Stimulated activated CD8-positive, alpha-beta memory T cell treated with anti-CD3 and anti-CD28 coated beads, Interleukin-4, amount 100 ng/mL, for 1 hour (primary cell): ENCODE results near the gene CSF2RB.
"Not testable (repeated sequence)": the region's sequence is repeated elsewhere in the genome, so short reads cannot be mapped to it uniquely, and the experiment has no call there.

Experiments
- DNase-seq, 2 donors: peaks; one replicate each; pipeline ENCODE4 v3.0.0-alpha.2; 2020; ENCODE audit warnings: low read depth in 2 of 2, low spot score in 1 of 2

CSF2RB gene

DNA sequence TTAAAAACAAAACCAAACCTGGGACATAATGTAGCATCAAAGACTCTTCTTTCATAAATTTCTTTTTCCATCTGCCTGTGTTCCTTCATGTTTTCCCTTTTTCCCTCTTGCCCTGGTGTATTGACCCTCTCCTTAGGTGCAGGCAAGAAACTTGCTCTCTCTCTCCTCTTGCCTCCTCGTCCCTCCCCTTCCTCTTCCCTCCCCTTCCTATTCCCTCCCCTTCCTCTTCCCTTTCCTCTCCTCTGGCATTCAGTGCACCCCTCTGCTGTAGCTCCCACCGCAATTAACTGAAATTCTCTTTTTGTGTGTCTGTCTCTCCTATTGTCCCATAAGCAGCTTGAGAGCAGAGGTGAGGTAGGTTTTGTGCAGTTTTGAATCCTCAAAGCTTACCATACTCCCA, 49.9 kb downstream of the CSF2RB start:
- DNase-seq, result no peak

GRCh38 chr22:36964106-36964505, 50.7 kb downstream of the CSF2RB start:
- DNase-seq, result no peak

DNA sequence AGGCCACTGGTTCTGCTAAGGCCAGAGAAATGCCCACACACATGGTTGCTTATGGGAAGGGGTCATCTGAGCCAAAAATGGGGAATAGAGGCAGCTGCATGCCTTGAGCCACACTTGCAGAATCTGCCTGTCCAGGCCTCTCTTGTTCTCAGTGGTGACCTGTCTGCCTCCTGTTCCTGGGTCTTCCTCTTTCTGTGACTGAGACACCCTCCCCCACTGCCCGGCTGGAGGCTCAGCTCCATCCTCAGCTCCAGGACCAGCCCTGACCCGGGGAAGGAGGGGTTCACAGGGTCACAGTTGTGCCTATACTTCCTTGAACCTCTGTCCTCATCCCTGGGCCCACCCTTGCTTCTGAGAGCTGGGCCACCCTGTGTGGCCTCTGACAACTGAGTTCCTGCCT, 52.3 kb downstream of the CSF2RB start:
- DNase-seq, result no peak

DNA sequence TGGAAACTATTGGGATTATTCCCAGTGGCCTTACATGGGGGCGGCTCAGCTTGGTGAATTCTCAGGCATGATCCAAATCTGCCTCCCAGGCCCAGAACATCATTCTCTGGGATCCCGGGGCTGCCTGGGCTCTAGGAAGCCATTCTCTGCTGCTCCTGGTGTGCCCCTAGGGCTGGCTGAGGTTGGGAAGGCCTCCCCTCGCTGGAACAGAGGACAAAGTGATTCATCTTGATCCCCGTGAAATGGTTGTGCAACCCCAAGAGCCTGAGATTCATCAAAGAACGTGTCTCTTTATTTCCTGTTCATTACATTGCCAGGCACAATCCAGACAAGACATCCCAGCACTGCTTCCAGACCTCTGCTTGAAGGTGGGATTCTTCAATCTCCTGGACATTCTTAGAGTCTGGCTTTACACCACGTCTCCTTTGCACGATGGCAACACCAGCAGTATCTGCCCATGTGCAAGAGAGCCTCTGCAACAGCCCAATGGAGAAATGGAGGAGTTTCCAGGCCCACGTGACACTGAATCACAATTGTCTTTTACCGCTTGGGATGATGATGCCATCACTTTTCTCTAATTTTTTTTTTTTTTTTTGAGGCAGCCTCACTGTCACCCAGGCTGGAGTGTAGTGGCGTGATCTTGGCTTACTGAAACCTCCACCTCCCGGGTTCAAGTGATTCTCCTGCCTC, 53.6 kb downstream of the CSF2RB start:
- no peak for DNase-seq

DNA sequence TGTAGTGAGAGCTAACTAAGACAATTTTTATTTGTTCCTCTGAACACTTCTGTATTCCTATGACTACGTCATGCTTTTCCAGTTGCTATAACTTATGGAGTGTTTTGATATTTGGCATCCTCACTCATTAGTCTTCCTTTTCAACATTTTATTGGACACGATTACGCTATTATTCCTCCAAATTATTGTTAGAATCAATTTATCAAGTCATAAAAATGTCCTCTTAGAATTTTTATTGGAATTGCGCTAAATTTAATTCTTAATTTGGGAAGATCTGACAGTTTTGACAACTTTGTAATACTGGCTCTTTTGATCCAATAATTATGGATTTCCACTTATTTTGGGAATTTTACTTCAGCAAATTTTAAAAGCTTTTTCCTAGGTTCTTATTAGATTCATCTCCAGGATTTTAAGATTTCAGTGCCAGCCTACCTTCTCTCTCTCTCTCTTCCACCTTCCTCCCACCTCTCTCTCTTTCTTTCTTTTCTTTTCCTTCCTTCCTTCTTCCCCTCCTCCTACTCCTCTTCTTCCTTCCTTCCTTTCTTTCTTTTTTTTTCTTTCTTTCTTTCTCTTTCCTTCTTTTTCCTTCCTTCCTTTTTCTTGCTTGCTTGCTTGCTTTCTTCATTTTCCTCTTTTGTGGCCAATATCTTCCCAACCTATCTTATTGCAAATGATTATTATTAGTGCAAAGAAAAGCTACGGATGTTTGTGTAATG, 55.0 kb downstream of the CSF2RB start:
- no peak for DNase-seq

GRCh38 chr22:36971341-36972125, 58.1 kb downstream of the CSF2RB start:
- no peak for DNase-seq

DNA sequence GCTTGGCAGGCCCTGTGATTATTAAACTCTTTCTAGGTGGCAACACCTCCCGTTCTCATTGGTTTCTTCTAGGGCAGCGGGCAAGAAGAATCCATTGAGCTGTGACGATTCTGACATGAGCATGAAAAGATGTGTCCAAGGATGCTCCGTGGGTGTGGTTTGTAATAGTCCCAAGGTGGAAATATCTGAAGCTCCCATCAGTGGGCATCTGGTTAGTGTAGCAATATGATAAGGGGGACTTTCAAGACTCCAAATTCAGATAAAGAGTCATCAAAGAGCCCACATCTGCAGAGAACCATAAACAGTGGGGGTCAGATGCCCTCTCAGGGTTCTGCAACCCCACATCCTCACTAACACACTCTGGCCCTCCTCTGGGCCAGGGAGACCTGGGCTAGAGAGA, 63.2 kb downstream of the CSF2RB start:
- no peak for DNase-seq

DNA sequence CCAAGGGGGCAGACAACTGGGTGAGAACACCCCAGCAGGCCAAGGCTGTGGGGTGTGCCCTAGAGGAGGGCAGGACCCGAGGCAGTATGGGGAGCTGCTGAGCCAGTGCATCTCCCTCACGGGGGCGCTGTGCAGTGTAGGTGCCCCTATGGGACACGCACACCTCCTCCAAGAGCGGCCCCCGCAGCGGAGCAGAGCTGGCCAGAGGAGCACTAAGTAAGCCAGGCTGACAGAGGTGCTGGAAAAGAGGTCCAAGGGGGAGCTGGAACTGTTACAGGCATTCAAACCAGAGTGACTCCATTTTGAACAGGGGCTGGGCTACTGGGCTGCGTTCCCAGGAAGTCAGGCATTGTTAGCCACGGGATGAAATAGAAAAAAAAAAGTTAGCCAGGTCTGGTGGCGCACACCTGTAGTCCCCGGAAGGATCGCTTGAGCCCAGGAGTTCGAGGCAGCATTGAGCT, 64.0 kb downstream of the CSF2RB start:
- peak; percentile 47 to 75 for DNase-seq

DNA sequence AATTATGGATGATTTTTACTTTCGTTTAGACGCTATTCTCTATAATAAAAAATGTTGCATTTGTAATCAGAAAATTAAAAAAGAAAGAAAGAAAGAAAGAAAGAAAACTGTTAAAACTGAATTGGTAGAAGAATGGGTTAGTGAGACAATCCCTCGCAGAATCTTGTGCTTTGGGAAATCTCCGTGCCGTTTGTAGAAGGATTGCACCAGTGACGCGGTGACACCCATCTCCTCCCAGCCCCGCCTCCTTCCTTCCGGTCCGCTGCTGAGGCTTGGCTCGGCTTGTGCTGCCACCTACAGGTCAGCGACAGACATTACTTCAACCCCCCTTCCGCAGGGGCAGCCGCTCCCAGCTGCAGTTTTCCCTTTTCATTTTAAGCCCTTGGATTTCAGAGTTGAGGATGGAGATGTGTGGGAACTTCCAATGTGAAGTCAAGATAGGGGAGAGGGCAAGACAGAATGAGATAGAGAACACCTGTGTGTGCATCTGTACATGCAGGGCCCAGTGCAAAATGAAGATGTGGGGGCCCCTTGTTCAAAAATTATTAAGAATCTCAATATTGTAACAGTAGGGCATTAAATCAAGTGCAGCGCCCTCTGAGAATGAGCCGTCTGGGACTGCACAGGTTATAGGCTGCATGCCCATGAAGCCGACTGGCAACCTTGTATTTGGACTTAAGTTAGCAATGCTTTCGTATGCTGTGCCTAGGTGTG, 64.7 kb downstream of the CSF2RB start:
- DNase-seq, result peak; percentile 85

DNA sequence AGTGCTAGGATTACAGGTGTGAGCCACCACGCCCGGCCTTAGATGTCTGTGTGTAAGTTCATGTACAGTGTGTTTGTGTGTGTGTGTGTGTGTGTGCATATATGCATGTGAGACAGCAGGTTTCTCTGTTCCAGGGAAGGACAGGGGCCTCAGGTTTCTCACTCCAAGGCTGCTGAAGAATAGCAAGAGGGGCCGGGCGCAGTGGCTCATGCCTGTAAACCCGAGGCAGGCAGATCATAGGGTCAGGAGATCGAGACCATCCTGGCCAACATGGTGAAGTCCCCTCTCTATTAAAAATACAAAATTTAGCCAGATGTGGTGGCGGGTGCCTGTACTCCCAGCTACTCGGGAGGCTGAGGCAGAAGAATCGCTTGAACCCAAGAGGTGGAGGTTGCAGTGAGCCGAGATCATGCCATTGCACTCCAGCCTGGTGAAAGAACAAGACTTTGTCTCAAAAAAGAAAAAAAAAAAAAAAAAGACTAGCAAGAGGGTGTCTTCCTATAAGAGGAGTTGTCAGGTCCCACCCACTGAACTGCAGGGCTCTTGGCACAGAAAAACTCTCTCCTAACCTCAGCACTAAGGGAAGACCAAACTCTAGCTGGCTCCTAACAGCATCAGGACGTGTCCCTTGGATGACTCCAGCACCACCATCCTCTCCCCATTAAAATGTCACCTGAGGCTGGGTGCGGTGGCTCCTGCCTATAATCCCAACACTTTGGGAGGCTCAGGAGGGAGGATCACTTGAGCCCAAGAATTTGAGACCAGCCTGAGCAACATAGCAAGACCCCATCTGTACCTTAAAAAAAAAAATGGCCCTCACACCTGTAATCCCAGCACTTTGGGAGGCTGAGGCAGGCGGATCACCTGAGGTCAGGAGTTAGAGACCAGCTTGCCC, 65.8 kb downstream of the CSF2RB start:
- no peak for DNase-seq

- no peak for DNase-seq
These were observed 67.9 kb downstream of the CSF2RB start for GRCh38 chr22:36981247-36981775.

DNA sequence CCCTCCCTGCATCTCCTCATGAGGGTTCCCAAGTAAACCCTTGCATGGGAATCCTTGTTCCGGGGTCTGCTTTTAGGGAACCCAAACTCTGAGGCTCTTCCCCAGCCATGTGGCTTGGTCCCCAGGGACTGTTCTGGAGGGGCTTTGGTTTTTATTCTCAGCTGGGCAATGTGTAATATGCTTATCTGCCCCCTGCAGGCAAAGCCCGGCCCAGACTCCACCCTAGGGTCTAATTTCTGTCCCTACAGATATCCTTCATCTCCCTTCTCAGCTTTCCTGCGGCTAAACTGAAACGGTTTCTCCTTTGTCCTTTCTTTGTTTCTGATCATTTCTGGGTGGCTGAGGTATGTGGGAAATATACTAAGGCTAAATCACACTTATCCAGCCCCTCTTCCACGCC, 68.7 kb downstream of the CSF2RB start:
- DNase-seq, result no peak

DNA sequence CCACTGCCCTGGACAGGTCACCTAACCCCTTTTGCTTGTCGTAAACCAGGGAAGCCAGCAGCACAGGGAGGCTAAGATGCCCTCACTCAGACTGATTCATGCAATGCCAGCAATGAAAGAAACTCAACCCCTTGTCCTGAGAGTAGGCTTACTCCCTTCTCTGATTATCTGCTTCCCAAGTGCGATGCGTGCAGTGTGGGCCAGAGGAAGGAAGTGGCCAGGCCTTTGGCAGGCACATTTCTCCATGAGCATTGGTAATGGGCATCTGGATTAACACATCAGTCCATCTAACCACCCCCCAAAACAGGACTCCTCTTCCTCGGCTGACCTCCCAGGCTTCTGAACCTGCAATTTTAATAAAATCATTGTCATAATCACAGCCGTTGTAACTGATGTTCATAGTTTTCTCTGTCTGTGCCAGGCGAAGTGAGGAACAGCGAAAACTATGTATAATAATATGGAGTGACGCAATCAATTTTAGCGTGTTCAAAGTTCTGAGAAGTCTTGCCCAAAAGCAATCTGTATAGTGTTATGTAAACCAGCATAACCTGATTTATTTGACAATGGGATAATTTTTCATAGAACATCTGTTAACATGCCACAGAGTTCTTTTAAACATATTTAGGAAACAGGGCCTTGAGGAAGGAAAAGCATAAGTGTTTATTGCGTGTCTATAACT, 71.9 kb downstream of the CSF2RB start:
- DNase-seq, result no peak

GRCh38 chr22:36986242-36986821, 72.9 kb downstream of the CSF2RB start:
- DNase-seq, result no peak

- DNase-seq, result no peak
These were observed 74.8 kb downstream of the CSF2RB start for GRCh38 chr22:36988075-36988832.

GRCh38 chr22:36989012-36989411, 75.6 kb downstream of the CSF2RB start:
- not testable (repeated sequence) for DNase-seq
